HUDEP-2 (cell line): ENCODE results near the gene TM9SF2.
A peak's percentile ranks its signal among the peaks of the same experiment; 100 is the strongest.

Experiments
- DNase-seq, 76 experiments: peaks; one replicate each; lab custom pipeline; 2025; ENCODE audit not compliant: unreplicated experiment in 76 of 76; lab: John Stamatoyannopoulos, UW

TM9SF2 gene

GRCh38 chr13:99575376-99576120, 74.3 kb downstream of the TM9SF2 start:
- no peak for DNase-seq

GRCh38 chr13:99577934-99578917, 77.0 kb downstream of the TM9SF2 start:
- peak in 3 of 76 experiments; percentile 3 to 28 (median 6) for DNase-seq

GRCh38 chr13:99580500-99581268, 79.4 kb downstream of the TM9SF2 start:
- no peak for DNase-seq

- DNase-seq: peak in 10 of 76 experiments; percentile 5 to 48 (median 28)
Observed at GRCh38 chr13:99582511-99582910, 81.2 kb downstream of the TM9SF2 start.

- DNase-seq: no peak
Observed at GRCh38 chr13:99585609-99586008, 84.3 kb downstream of the TM9SF2 start.

GRCh38 chr13:99587021-99587420, 85.7 kb downstream of the TM9SF2 start:
- DNase-seq: no peak

GRCh38 chr13:99587893-99588606, 86.8 kb downstream of the TM9SF2 start:
- DNase-seq: no peak

GRCh38 chr13:99589575-99589974, 88.3 kb downstream of the TM9SF2 start:
- DNase-seq: no peak

GRCh38 chr13:99590519-99591011, 89.3 kb downstream of the TM9SF2 start:
- DNase-seq: no peak

- no peak for DNase-seq
Observed at GRCh38 chr13:99596180-99596579, 94.9 kb downstream of the TM9SF2 start.

- DNase-seq: peak in 2 of 76 experiments; percentile 2 to 13
Observed at GRCh38 chr13:99600318-99600717, 99.0 kb downstream of the TM9SF2 start.

- DNase-seq: no peak
Observed at GRCh38 chr13:99601535-99601934, 100.3 kb downstream of the TM9SF2 start.

GRCh38 chr13:99604636-99605035, 103.4 kb downstream of the TM9SF2 start:
- no peak for DNase-seq

GRCh38 chr13:99605420-99606323, 104.4 kb downstream of the TM9SF2 start:
- peak in 54 of 76 experiments; percentile 3 to 80 (median 33) for DNase-seq

GRCh38 chr13:99606324-99607066, 105.2 kb downstream of the TM9SF2 start, which contains the start of gene CLYBL:
CLYBL (plus strand) TSS chr13:99606690.
- peak in 72 of 76 experiments; percentile 9 to 93 (median 78) for DNase-seq

- no peak for DNase-seq
Observed at GRCh38 chr13:99608345-99608744, 107.1 kb downstream of the TM9SF2 start.

GRCh38 chr13:99610702-99611289, 109.5 kb downstream of the TM9SF2 start:
- no peak for DNase-seq
